AML-193 (cell line): ENCODE data around the gene MNAT1.
"Not testable (repeated sequence)": the region's sequence is repeated elsewhere in the genome, so short reads cannot be mapped to it uniquely, and the experiment has no call there.

Experiments
- DNase-seq, 2 experiments: peaks; one replicate each; lab custom pipeline; 2025; lab: John Stamatoyannopoulos, UW

The MNAT1 gene

DNA sequence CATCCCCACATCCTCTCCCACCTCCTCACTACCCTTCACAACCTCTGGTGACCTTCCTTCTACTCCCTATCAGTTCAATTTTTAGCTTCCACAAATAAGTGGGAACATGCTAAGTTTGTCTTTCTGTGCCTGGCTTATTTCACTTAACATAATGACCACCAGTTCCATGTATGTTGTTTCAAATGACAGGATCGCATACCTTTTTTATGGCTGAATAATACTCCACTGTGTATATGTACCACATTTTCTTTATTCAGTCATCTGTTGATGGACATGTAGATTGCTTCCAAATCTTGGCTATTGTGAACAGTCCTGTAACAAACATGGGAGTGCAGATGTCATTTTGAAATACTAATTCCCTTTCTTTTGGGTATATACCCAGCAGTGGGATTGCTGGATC is 147.7 kb downstream of the MNAT1 start:
- DNase-seq = no peak

DNA sequence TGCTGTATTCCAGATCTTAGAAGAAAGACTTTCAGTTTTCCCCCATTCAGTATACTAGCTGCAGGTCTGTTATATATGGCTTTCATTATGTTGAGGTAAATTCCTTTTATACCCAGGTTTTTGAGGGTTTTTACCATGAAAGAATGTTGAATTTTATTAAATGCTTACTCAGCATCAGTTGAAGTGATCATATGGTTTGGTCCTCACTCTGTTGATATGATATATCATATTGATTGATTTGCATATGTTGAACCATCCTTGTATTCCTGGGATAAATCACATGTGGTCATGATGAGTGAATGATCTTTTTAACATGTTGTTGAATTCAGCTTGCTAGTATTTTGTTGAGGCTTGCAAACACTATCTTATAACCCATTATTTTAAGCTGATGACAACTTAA is 149.6 kb downstream of the MNAT1 start:
- DNase-seq = no peak

DNA sequence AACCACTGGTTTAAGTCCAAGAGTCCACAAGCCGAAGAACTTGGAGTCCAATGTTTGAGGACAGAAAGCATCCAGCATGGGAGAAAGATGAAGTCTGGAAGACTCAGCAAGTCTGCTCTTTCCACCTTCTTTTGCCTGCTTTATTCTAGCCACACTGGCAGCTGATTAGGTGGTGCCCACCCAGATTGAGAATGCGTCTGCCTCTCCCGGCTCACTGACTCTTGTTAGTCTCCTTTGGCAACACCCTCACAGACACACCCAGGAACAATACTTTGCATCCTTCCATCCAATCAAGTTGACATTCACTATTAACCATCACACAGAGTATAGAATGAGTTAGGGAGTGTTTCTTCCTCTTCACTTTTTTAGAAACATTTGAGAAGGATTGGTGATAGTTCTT is 156.1 kb downstream of the MNAT1 start:
- not testable (repeated sequence) for DNase-seq

DNA sequence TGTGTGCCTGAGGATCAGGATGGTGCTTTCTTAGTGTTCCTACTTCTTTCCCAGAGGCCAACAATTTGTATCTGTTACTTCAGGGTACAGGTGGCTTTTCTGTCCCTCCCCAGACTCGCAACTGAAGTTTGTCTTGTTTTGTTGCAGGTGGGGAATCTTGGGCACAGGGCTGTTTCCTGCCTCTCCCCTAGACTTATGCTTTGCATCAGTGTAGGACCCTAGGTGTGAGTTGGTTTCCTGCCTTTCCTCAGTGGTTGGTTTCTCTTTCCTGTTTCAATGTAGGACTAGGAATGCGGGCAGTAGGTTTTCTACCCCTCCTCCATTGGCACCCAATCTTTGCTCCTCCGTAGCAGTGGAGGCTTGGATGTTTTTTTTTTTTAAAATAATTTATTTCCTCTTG is 159.3 kb downstream of the MNAT1 start:
- DNase-seq = no peak

DNA sequence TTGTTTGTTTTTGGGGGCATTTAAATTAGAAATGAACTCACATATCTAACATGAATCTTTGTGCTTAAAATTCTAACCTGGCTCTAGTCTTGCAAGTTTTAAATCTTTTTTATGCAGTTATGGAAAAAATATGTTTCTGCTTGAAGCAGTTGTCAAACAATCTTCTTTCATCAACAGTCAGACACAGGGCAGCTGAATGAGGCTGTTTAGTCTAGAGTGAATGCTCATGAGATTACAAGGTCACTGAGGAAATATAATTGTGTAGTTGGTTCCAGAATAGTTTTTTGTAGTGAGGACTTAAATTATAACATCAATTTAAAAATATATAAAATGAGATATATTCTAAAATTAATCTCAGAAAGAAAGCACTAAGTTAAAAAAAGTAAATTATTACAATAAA is 169.8 kb downstream of the MNAT1 start:
- no peak for DNase-seq

DNA sequence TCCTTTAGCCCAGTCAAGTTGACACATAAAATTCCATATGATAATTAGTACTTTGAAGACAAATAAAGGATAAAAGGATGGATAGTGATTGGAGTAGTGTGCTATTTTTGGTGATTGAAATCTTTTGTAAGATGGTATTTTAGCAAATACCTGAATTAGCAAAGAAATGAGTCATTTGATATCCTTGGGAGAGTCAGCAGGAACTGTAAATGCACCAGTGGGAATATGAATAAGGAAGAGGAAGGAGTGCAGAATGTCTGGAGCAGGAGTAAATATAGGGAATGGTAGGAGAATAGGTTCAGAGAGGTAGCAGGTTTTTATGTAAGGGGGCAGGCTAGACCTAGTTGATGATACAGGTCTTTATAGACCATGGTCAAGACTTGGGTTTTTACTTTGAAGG is 171.4 kb downstream of the MNAT1 start:
- DNase-seq = no peak

DNA sequence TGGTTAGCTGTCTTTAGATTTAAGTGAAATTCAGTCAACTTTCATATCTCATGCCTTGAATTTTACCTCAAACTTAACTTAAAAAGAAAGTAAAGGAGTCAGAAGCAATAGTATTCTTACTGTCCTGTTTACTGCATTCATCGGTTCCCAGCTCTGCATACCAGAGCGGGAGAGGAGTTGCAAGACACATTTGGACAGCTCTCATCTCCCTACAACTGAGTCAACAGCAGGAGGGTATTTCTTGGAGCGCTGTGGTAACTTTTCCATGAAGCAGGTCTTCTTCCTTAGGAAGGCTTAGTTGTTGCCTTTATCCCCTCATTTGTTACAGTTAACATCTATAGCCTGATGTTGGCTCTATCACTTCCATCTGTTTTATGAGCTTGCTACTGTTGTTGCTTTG is 181.2 kb downstream of the MNAT1 start:
- no peak for DNase-seq

DNA sequence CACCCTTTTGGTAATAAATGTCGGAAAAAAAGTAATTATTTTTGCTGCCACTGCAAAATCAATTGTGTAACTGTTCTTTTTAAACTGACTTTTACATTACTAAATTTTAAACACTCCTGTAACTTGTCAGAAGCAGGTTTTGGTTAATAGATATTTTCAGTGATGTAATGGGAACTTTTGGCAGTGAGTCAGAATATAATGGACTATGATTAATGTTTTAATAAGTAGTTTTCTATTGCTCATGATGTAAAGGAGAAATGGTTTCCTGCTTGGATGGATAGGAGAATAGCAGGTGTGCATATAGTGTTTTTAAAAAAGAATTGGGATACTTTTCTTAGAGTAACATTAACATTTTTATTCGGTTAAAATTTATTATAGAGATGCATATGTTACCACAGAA is 187.5 kb downstream of the MNAT1 start:
- no peak for DNase-seq

DNA sequence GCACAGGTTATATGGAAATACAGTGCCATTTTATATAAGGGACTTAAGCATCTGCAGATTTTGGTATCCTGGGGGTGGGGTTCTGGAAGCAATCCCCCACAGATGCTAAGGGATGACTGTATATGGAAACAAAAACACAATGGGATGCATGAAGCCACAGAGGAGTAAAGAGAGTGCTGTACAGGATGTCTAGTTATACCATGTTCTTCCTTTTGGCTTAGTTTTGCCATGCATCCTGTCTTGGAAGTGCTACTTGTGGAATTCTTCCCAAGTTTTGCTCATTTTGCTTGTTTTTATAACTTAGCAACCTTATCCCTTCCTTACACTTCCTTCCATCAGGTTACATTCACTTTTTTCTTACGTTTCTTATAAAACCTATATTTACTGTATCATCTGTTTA is 190.7 kb downstream of the MNAT1 start:
- DNase-seq = no peak

DNA sequence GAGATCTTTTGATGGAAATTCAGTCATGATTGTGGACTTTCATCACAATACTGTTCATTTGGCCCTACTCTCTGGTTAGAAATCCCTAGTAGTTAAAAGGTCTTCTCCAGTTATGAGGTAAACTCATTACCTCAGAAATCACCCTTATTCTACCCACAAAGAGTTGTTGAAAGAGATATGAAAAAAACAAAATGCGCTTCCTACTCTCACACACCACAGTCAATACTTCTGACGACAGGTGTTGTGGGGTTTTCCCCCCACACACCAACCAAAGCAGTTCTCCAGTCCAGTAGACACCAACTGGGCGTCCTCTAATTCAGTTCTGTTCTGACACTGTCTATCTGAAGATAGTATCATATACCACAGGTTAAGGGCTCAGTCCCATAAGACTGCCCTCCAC is 191.4 kb downstream of the MNAT1 start:
- DNase-seq = no peak

DNA sequence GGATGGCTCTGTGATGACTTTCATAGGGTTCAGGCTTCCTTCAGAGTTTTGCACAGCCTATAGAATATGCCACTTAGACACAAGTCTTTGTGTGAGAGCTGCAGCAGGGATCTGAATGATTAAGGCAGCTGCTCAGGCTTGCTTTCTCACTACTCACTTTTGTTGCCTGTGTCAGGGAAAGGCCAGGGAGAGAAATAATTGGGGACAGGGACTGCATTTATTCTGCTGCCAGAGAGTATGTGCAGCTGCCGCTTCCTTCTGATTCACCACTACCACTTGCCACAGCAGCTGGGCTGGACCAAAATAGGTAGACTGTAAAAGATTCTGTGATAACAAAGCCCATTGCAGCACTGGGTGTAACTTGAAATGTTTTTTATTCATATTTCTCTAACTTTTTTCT is 196.7 kb downstream of the MNAT1 start:
- no peak for DNase-seq

DNA sequence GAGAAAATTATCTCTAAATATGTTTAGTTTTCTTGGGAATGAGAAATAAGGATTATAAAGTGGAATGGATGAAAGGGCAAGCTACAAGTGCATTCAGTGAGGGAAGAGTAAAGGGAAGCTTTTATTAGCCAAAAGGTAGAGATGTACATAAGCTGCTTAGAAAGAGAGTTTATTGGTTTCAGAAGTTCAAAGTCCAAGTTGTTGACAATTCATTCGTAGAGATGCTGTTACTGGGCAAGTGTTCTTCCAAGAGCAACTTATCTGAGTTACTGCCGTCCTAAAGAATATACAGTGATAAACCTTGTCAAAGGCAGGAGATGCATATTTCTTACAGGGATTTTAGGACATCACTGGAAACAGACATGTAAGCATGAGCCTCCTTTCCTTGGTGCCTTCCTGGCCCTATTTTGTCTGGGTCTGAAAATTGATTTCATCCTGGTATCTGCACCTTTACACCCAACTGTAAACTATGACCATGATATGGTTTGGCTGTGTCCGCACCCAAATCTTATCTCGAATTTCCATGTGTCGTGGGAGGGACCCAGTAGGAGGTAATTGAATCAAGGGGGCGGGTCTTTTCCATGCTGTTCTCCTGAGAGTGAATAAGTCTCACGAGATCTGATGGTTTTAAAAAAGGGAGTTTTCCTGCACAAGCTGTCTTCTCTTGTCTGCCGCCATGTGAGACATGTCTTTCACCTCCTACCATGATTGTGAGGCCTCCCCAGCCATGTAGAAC is 199.5 kb downstream of the MNAT1 start:
- no peak for DNase-seq

DNA sequence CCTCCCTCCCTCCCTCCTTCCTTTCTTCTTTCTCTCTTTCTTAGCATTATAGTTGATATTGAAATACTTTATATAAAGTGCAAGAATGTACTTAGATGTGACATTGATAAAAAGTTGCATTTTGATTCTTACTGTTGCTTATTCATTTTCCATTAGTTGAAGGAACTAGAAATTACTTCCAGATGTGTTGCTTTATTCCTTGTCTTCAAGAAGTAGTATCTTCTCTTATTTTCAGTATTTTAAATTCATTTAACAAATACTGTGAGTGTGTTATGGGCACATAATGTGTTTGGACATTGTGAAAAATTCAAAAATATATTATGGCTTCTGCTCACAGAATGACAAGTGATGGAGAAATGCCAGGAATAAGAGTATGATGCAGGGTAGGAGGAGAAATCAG is 200.8 kb downstream of the MNAT1 start:
- DNase-seq = no peak

DNA sequence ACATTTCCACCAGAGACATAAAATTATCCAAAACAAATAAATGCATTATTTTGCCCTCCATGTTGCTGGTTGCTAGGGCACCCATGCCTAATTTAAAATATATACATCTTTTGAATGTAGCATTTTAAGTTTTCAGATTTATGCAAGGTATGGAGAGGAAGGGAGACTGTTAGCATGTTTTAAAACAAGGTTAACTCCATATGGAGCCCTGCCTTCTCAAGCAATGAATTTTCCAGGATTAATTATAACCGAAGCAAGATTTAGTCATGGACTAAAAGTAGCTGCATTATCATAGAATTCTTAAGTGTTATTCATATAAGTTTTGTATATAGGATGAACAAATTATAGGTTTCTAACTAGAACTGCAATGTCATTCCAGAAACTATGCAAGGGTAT is 209.1 kb downstream of the MNAT1 start:
- no peak for DNase-seq

DNA sequence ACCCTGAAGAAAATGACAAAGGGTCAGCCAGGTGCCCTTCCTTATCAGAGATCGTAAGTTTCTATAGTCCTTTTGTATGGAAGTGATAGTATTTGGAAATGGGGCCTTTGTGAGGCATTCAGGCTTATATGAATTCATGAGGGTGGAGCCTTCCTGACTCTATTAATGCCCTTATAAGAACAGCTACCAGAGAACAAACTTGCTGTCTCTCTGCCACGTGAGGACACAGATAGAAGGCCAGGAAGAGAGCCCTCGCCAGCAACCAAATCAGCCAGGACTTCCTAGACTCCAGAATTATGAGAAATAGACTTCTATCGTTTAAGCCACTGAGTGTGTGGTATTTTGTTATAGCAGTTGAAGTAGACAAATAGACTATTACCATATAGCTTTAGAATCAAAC is 209.6 kb downstream of the MNAT1 start:
- DNase-seq = no peak

DNA sequence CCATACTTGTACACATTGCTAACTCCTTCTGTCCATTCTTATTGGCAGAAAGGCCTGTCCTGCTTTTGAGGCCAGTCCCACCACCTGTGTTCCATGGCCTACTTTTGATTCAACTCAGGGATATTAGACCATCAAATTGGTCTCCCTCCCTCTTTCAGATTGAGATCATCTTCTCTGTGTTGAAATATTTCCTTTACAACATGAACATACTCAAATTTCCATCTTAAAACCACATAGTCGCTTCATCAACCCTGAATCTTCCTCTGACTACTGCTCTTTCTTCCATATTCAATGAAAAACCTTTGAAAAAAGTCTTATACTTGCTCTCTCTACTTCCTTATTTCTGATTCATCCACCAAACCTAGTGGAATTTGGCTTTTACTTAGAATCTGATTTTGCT is 211.4 kb downstream of the MNAT1 start:
- DNase-seq = peak; percentile 73 to 80

DNA sequence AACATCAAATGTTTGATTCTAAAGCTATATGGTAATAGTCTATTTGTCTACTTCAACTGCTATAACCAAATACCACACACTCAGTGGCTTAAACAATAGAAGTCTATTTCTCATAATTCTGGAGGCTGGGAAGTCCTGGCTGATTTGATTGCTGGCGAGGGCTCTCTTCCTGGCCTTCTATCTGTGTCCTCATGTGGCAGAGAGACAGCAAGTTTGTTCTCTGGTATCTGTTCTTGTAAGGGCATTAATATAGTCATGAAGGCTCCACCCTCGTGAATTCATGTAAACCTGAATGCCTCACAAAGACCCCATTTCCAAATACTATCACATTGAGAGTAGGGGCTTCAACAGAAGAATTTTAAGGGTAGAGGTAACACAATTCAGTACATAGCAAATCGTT is 212.2 kb downstream of the MNAT1 start:
- no peak for DNase-seq

DNA sequence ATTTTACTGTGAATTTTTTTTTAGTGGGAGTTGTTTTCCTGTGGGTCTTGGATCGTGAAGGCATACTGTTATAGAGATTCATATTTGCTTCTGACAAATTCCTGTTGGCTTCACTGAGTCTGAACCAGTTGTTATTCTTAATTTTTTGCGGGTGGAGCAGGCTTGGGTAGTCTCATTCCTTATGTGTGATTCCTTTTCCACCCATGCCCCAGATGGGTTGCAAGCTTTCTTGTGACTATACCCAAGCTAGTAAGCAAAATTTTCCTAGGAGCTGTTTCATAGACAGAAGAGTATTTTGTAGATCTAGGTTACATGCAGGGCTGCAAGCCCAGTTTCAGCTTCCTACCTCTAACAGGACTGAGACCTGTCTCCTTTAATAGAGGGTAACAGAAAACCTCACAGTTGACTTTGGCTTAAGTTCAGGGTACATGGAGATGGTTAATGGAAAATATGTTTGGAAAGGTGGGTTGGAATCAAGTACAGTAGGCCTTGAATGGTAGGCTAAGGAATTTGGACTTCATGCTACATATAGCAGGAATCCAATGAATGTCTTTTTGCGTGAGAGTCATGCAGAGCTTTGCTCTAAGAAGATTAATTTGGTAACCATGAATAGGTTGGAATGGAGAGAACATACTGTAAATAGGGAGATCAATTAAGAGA is 217.3 kb downstream of the MNAT1 start:
- no peak for DNase-seq

DNA sequence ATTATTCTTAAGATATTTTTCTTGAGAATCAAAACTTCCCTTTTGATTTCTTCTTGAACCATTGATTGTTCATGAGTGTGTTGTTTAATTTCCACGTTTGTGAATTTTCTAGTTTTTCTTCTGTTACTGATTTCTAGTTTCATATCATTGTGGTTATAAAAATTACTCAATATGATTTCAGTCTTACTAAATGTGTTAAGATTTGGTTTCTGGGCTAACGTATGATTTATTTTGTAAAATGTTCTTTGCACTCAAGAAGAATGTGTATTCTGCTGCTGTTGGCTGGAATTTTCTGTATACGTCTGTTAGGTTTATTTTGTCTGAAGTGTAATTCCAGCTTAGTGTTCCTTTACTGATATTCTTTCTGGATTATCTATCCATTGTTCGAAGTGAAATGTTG is 221.6 kb downstream of the MNAT1 start:
- no peak for DNase-seq

DNA sequence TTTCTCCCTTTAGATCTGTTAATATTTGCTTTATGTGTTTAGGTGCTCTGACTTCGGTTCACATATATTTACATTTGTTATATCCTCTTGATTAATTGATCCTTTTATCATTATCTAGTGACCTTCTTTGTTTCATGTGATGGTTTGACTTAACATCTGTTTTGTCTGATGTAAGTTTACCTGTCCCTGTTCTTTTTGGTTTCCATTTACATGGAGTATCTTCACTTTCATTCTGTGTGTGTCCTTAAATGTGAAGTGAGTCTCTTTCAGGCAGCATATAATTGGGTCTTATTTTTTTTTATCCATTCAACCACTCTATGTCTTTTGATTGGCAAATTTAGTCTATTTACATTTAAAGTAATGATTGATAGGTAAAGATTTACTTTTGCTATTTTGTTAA is 222.1 kb downstream of the MNAT1 start:
- DNase-seq = no peak

DNA sequence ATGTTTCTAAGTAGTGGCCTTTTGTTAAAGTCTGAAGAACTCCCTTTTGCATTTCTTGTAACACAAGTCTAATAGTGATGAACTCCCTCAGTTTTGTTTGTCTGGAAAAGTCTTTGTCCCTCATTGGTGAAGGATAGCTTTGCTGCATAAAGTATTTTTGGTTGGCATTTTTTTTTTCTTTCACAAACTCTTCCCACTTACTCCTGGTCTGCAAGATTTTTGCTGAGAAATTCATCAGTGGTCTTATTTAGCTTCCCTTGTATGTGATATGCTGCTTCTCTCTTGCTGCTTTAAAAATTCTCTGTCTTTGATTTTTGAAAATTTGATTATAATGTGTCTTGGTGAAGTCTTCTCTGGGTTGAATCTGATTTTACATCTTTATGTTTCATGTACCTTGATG is 223.6 kb downstream of the MNAT1 start:
- no peak for DNase-seq

DNA sequence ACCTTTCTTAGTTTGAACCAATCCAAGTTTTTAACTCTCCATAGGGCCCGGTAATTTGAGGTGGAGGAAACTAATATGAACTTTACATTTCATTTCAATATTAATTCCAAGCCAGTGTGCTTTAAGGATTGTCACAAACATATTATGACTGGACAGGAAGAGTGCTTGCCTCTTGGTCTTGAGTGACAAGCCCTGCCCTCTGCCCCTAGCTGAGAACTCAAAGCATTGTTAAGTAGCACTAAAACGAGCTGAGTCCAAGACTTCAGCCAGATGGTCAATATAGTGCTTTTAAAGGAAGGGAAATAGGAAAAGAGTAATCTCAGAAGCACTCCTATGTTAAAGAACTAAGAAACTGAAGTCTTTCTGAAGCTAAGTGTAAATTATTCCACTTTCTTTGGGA is 229.2 kb downstream of the MNAT1 start:
- no peak for DNase-seq

DNA sequence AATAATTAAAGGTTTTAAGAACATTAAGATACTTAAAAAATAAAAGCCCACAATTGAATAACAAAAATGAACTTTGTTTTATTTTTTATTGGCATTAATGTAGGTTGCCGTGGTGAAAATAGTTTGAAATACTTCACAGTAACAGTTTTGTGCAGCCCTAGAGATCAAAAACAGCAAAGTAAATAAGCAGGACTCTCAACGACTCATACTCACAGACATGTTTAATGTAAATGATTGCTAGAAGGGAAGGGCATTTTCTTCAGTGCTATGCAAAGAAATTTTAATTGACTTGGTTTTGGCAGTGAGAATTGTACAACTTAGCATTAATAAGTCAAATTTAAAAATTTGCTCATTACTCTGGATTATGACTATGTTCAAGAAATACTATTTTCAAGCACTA is 230.3 kb downstream of the MNAT1 start:
- DNase-seq = no peak

DNA sequence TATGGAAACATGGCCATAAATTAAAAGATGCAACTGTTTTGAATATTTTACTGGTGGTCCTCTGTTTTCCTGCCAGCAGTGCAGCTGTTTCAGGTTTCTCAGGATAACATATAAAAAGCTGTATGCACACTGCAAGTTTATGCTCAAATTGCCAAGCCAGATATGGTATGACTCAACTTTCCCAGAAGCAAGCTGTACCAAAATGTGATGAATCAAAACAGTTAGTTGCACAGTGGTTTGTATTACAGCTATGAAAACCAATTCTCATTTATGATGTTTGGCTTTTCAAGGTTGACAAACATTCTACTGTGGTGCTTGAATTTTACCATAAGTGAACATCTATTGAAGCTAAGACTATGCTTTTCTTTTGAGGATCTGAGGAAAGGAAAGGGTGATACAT is 230.8 kb downstream of the MNAT1 start:
- DNase-seq = no peak
